Ovary (tissue), 3 donors: Measurements from ENCODE around the gene WNK4.

Experiments used
- CTCF ChIP-seq, 3 donors: fragments of 450-650 bp in 2 of 3; fragments of 200-600 bp in 1 of 3; IDR thresholded peaks; one replicate each; pipeline versions ENCODE4 v1.5.1 to v1.8.0; 2016 to 2022; ENCODE audit warnings: antibody characterized with exemption in 3 of 3, mild to moderate bottlenecking in 1 of 3
- POLR2A ChIP-seq: fragments of 450-650 bp; IDR thresholded peaks from one replicate; pipeline ENCODE4 v1.6.1; 2017; ENCODE audit warnings: antibody characterized with exemption, mild to moderate bottlenecking, moderate library complexity
- donor health status: DM: no; HTN: no; CAD: no.

- TF ChIP-seq POLR2A (no peak), CTCF (IDR thresholded peaks at IDR 0.05) (no peak)
These were observed 4.0 kb downstream of the WNK4 start for GRCh38 chr17:42784409-42784808.
